NCI-H2171 (cell line): ENCODE data around the gene FXYD2.

Source experiments
- DNase-seq: peaks from one replicate; lab custom pipeline; 2025; lab: John Stamatoyannopoulos, UW

Gene FXYD2

GRCh38 chr11:117796456-117796871, 28.1 kb downstream of the FXYD2 start:
- no peak for DNase-seq

GRCh38 chr11:117795638-117796455, 28.7 kb downstream of the FXYD2 start:
- DNase-seq: no peak

GRCh38 chr11:117794772-117795629, 29.5 kb downstream of the FXYD2 start:
- no peak for DNase-seq

GRCh38 chr11:117794135-117794534, 30.4 kb downstream of the FXYD2 start:
- no peak for DNase-seq

- DNase-seq: no peak
These were observed 31.0 kb downstream of the FXYD2 start for GRCh38 chr11:117793583-117793982.

- no peak for DNase-seq
These were observed 31.6 kb downstream of the FXYD2 start for GRCh38 chr11:117792992-117793391.

- no peak for DNase-seq
These were observed 32.3 kb downstream of the FXYD2 start for GRCh38 chr11:117792241-117792640.

- DNase-seq: no peak
These were observed 34.3 kb downstream of the FXYD2 start for GRCh38 chr11:117790279-117790678.

- no peak for DNase-seq
These were observed 35.3 kb downstream of the FXYD2 start for GRCh38 chr11:117789241-117789640.

- no peak for DNase-seq
These were observed 38.2 kb downstream of the FXYD2 start for GRCh38 chr11:117786135-117786870.

GRCh38 chr11:117782101-117782500, 42.4 kb downstream of the FXYD2 start:
- DNase-seq: no peak

GRCh38 chr11:117781627-117782026, 42.9 kb downstream of the FXYD2 start:
- no peak for DNase-seq

- no peak for DNase-seq
These were observed 44.1 kb downstream of the FXYD2 start for GRCh38 chr11:117780456-117780855.

GRCh38 chr11:117774553-117774952, 50.0 kb downstream of the FXYD2 start:
- DNase-seq: no peak

- no peak for DNase-seq
These were observed 52.2 kb downstream of the FXYD2 start for GRCh38 chr11:117772360-117772759.

GRCh38 chr11:117771841-117772240, 52.7 kb downstream of the FXYD2 start:
- no peak for DNase-seq

- no peak for DNase-seq
These were observed 53.3 kb downstream of the FXYD2 start for GRCh38 chr11:117771197-117771596.

- no peak for DNase-seq
These were observed 54.5 kb downstream of the FXYD2 start for GRCh38 chr11:117770061-117770460.
